GM12891 (cell line): ENCODE data around the gene ZNF699.

Experiments used
- POLR2A ChIP-seq: IDR thresholded peaks from 2 replicates; pipeline ENCODE4 v1.6.1; 2011; ENCODE audit warnings: low read depth, low read length, control low read depth
- POLR2AphosphoS5 ChIP-seq: IDR thresholded peaks from 2 replicates; pipeline ENCODE4 v1.6.1; 2011; ENCODE audit warnings: low read depth, low read length, control low read depth
- POU2F2 ChIP-seq: IDR thresholded peaks from 2 replicates; pipeline ENCODE4 v1.6.1; 2011; ENCODE audit warnings: low read depth, mild to moderate bottlenecking, control low read depth, low read length, moderate library complexity
- TAF1 ChIP-seq: IDR thresholded peaks from 2 replicates; pipeline ENCODE4 v1.6.1; 2011; ENCODE audit warnings: low read depth, low read length, control low read depth

DNA sequence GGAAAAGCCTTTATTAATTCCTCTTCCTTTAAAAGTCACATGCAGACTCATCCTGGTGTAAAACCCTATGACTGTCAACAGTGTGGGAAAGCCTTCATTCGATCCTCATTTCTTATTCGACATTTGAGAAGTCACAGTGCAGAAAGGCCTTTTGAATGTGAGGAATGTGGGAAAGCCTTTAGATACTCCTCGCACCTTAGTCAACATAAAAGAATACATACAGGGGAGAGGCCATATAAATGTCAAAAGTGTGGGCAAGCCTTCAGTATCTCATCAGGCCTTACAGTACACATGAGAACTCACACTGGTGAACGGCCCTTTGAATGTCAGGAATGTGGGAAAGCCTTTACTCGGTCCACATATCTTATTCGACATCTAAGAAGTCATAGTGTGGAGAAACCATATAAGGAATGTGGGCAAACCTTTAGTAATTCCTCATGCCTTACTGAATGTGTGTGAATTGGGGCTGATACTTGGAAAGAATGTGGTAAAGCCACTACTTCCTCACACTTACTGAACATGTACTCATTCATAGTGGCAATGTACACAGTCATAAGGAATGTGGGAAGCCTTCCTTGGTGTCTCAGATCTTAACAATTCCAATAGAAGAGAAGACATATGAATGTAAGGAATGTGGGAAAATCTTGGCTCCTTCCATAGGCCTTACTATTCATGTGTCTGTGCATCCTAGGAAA is 33.1 kb upstream of the ZNF699 start:
- TF ChIP-seq TAF1 (no peak), POLR2A (no peak), POLR2AphosphoS5 (no peak), POU2F2 (no peak)
